GM12878 (cell line): Measurements from ENCODE around the gene C19orf38.

Experiments
- EGR1 ChIP-seq, 2 experiments: IDR thresholded peaks; 1 replicate in 1 of 2; 2 replicates in 1 of 2; pipeline ENCODE4 v1.6.1; 2011 to 2012; ENCODE audit warnings: low read depth in 2 of 2, low read length in 2 of 2, borderline replicate concordance in 1 of 2, mild to moderate bottlenecking in 1 of 2, moderate library complexity in 1 of 2
- JUND ChIP-seq: IDR thresholded peaks from 2 replicates; pipeline ENCODE4 v1.6.1; 2012; ENCODE audit warnings: low read depth, mild to moderate bottlenecking, low read length, improper control_type of control experiment, moderate library complexity
- NFIC ChIP-seq: IDR thresholded peaks from 2 replicates; pipeline ENCODE4 v1.6.1; 2012; ENCODE audit warnings: low read depth, mild to moderate bottlenecking, inconsistent platforms, low read length, moderate library complexity
- NRF1 ChIP-seq: conservative IDR thresholded peaks from 2 replicates; pipeline ENCODE4 v1.6.1; 2011; ENCODE audit warnings: mild to moderate bottlenecking, low read depth, low read length, improper control_type of control experiment
- TARDBP ChIP-seq: IDR thresholded peaks from 2 replicates; pipeline ENCODE4 v1.6.1; 2016; ENCODE audit warnings: borderline replicate concordance
- YY1 ChIP-seq: IDR thresholded peaks from 2 replicates; pipeline ENCODE4 v1.6.1; 2011; ENCODE audit warnings: low read depth, mild to moderate bottlenecking, low read length

DNA sequence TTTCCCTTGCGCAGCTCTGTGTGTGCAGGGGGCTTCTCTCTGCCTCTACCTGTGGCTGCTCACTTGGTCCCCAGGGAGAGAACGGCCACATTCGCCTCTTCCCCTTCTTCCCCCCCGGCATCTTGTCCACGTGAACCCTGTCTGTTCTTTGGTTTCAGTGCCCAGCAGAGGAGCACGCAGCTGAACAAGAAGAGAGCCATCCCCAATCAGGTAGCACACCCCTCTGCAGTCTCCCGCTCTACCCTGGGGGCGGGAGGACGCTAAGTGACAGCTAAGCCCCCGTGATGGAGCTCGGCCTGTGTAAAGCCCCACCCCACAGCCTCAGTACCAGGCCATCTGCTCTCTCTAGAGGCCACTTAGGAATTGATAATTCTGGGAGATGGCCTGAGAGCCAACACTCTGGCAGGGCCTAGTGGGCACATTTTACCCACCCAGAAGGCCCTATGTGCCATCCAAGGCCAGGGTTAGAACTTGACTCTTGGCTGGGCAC lies 42.4 kb upstream of the C19orf38 start:
- no peak for TF ChIP-seq NFIC
- no peak for TF ChIP-seq NRF1
- TF ChIP-seq YY1, result no peak
- TF ChIP-seq JUND, result no peak
- TF ChIP-seq EGR1 (IDR thresholded peaks at IDR 0.05; ENCODE audit: borderline replicate concordance in 1 of 2, low read depth in 2 of 2, low read length in 2 of 2), result no peak
- TF ChIP-seq TARDBP, result no peak
